Activated T-cell treated with anti-CD3 and anti-CD28 coated beads, Interleukin-2, amount 50 U/mL, for 4 hours (primary cell): ENCODE measurements around the gene ATP4B. TPM values are rescaled to one million over a fixed set of nuclear protein-coding genes. Genes with fewer than 3 reads are reported as not detected.
A peak's percentile ranks its signal among the peaks of the same experiment; 100 is the strongest.

Source experiments
- ATAC-seq, 2 donors: fragments of 200-7000 bp; cut with Tn5 transposase; one replicate each; pipeline ENCODE4 v1.10.0; 2021
- DNase-seq: peaks from one replicate; pipeline ENCODE4 v3.0.0-alpha.2; 2020
- H3K27me3 Mint-ChIP-seq: one replicate; pipeline ENCODE4 v1.8.0; 2021; ENCODE audit warnings: low read depth, mixed read lengths
- H3K36me3 Mint-ChIP-seq: one replicate; pipeline ENCODE4 v1.8.0; 2022; ENCODE audit warnings: mixed read lengths; ENCODE audit not compliant: insufficient read depth
- H3K4me1 Mint-ChIP-seq: one replicate; pipeline ENCODE4 v1.8.0; 2021; ENCODE audit warnings: low read depth, mixed read lengths
- H3K4me3 Mint-ChIP-seq: one replicate; pipeline ENCODE4 v1.8.0; 2021; ENCODE audit warnings: mild to moderate bottlenecking, moderate library complexity, mixed read lengths
- H3K9me3 Mint-ChIP-seq: one replicate; pipeline ENCODE4 v1.8.0; 2021; ENCODE audit warnings: mixed read lengths
- total RNA-seq, 3 donors: library from RNA; stranded (reverse); gene quantifications; one replicate each; pipeline ENCODE4 v1.2.1, GENCODE V29; 2021

Gene ATP4B
- not detected for total RNA-seq

GRCh38 chr13:113657851-113658741, at the start of gene ATP4B:
TSS of gene ATP4B (minus strand) at chr13:113658198. CDS start at chr13:113658144, 54 bp downstream.
- DNase-seq (no peak), ATAC-seq (no peak)
- H3K4me1 Mint-ChIP-seq, result peaks cover 7% of the 10 kb centered on the region

GRCh38 chr13:113672002-113672651, 14.1 kb upstream of the ATP4B start:
- ATAC-seq (no peak), DNase-seq (no peak)
- H3K4me3 Mint-ChIP-seq, result no peak overlapping the region
- no peaks in the 10 kb centered on the region for H3K36me3 Mint-ChIP-seq
- H3K4me1 Mint-ChIP-seq, result peaks cover 2% of the 10 kb centered on the region
- no peaks in the 10 kb centered on the region for H3K27me3 Mint-ChIP-seq
- H3K9me3 Mint-ChIP-seq, result no peaks in the 10 kb centered on the region

More at GRCh38 chr13:113657851-113658741, at the start of gene ATP4B:
- Mint-ChIP-seq H3K9me3 (peaks cover 18% of the 10 kb centered on the region), H3K27me3 (no peaks in the 10 kb centered on the region), H3K4me3 (no peak within 1 kb of the TSS), H3K36me3 (no peaks in the 10 kb centered on the region)

GRCh38 chr13:113671066-113672001, 13.3 kb upstream of the ATP4B start:
- H3K9me3 Mint-ChIP-seq, result no peaks in the 10 kb centered on the region
- DNase-seq, result no peak

GRCh38 chr13:113670541-113670940, 12.5 kb upstream of the ATP4B start:
- no peak for ATAC-seq
- no peak overlapping the region for H3K4me3 Mint-ChIP-seq
- peaks cover 2% of the 10 kb centered on the region for H3K4me1 Mint-ChIP-seq
- H3K9me3 Mint-ChIP-seq, result no peaks in the 10 kb centered on the region
- no peak for DNase-seq
- H3K27me3 Mint-ChIP-seq, result peaks cover 6% of the 10 kb centered on the region
- H3K36me3 Mint-ChIP-seq, result no peaks in the 10 kb centered on the region

More at GRCh38 chr13:113671066-113672001, 13.3 kb upstream of the ATP4B start:
- Mint-ChIP-seq H3K27me3 (peaks cover 3% of the 10 kb centered on the region), H3K36me3 (no peaks in the 10 kb centered on the region), H3K4me3 (no peak overlapping the region), H3K4me1 (peaks cover 2% of the 10 kb centered on the region)
- no peak for ATAC-seq

- H3K9me3 Mint-ChIP-seq, result no peaks in the 10 kb centered on the region
- no peak for ATAC-seq
- no peak for DNase-seq
- no peaks in the 10 kb centered on the region for H3K36me3 Mint-ChIP-seq
- peaks cover 7% of the 10 kb centered on the region for H3K27me3 Mint-ChIP-seq
- H3K4me1 Mint-ChIP-seq, result peaks cover 2% of the 10 kb centered on the region
- H3K4me3 Mint-ChIP-seq, result no peak overlapping the region
Measured at GRCh38 chr13:113669755-113670341, 11.8 kb upstream of the ATP4B start.

- peaks cover 2% of the 10 kb centered on the region for H3K4me1 Mint-ChIP-seq
- ATAC-seq (no peak), DNase-seq (no peak)
- H3K4me3 Mint-ChIP-seq, result no peak overlapping the region
- H3K36me3 Mint-ChIP-seq, result no peaks in the 10 kb centered on the region
- H3K9me3 Mint-ChIP-seq, result no peaks in the 10 kb centered on the region
- H3K27me3 Mint-ChIP-seq, result peaks cover 9% of the 10 kb centered on the region
Measured at GRCh38 chr13:113669231-113669754, 11.3 kb upstream of the ATP4B start.

- H3K27me3 Mint-ChIP-seq, result peaks cover 9% of the 10 kb centered on the region
- DNase-seq, result no peak
- peaks cover 2% of the 10 kb centered on the region for H3K4me1 Mint-ChIP-seq
- peak in 1 of 2 donors; percentile 35 for ATAC-seq
- H3K9me3 Mint-ChIP-seq, result no peaks in the 10 kb centered on the region
- H3K36me3 Mint-ChIP-seq, result no peaks in the 10 kb centered on the region
- H3K4me3 Mint-ChIP-seq, result no peak overlapping the region
Measured at GRCh38 chr13:113668491-113668971, 10.5 kb upstream of the ATP4B start.

- DNase-seq, result no peak
- H3K4me1 Mint-ChIP-seq, result peaks cover 2% of the 10 kb centered on the region
- no peaks in the 10 kb centered on the region for H3K36me3 Mint-ChIP-seq
- H3K9me3 Mint-ChIP-seq, result no peaks in the 10 kb centered on the region
- no peak for ATAC-seq
- H3K27me3 Mint-ChIP-seq, result peaks cover 9% of the 10 kb centered on the region
- H3K4me3 Mint-ChIP-seq, result no peak overlapping the region
Measured at GRCh38 chr13:113667771-113668490, 9.9 kb upstream of the ATP4B start.

- peaks cover 9% of the 10 kb centered on the region for H3K27me3 Mint-ChIP-seq
- peaks cover 2% of the 10 kb centered on the region for H3K9me3 Mint-ChIP-seq
- no peak for DNase-seq
- no peaks in the 10 kb centered on the region for H3K36me3 Mint-ChIP-seq
- no peaks in the 10 kb centered on the region for H3K4me1 Mint-ChIP-seq
- H3K4me3 Mint-ChIP-seq, result no peak within 1 kb of the TSS
- no peak for ATAC-seq
Measured at GRCh38 chr13:113666951-113667701, 9.1 kb upstream of the ATP4B start, which contains the start of gene GRK1. TSS of gene GRK1 (plus strand) at chr13:113667219. CDS start at chr13:113667387, 168 bp downstream.

- DNase-seq, result no peak
Measured at GRCh38 chr13:113666329-113666670, 8.3 kb upstream of the ATP4B start.

GRCh38 chr13:113665597-113666328, 7.8 kb upstream of the ATP4B start:
- peaks cover 9% of the 10 kb centered on the region for H3K27me3 Mint-ChIP-seq
- no peaks in the 10 kb centered on the region for H3K36me3 Mint-ChIP-seq
- no peak for ATAC-seq
- peaks cover 15% of the 10 kb centered on the region for H3K9me3 Mint-ChIP-seq
- H3K4me3 Mint-ChIP-seq, result no peak overlapping the region
- H3K4me1 Mint-ChIP-seq, result no peaks in the 10 kb centered on the region
- no peak for DNase-seq

More at GRCh38 chr13:113666329-113666670, 8.3 kb upstream of the ATP4B start:
- Mint-ChIP-seq H3K27me3 (peaks cover 9% of the 10 kb centered on the region), H3K4me3 (no peak overlapping the region), H3K36me3 (no peaks in the 10 kb centered on the region), H3K4me1 (no peaks in the 10 kb centered on the region), H3K9me3 (peaks cover 10% of the 10 kb centered on the region)
- no peak for ATAC-seq
